Activated CD8-positive, alpha-beta memory T cell treated with anti-CD3 and anti-CD28 coated beads, Interleukin-2, amount 10 ng/mL, durations not matched to agents 7 days and 5 days (primary cell): ENCODE data around the gene TMEM94. TPM values are rescaled to one million over a fixed set of nuclear protein-coding genes. Genes with fewer than 3 reads are reported as not detected.

ENCODE experiments used
- ATAC-seq: fragments of 150-1000 bp; cut with Tn5 transposase; one replicate; pipeline ENCODE4 v1.10.0; 2021; ENCODE audit warnings: moderate library complexity
- CTCF ChIA-PET: fragments of 350-600 bp; sonication (Branson Sonifier 250); formaldehyde crosslinking; loops from one replicate; lab custom pipeline; 2021; ENCODE audit warnings: antibody characterized with exemption; lab: Charles Lee
- DNase-seq: peaks from one replicate; pipeline ENCODE4 v3.0.0-alpha.2; 2020
- H3K27ac Mint-ChIP-seq: one replicate; pipeline ENCODE4 v1.8.0; 2021; ENCODE audit warnings: mild to moderate bottlenecking, mixed read lengths
- H3K27me3 Mint-ChIP-seq: one replicate; pipeline ENCODE4 v1.8.0; 2021; ENCODE audit warnings: mixed read lengths
- H3K36me3 Mint-ChIP-seq: one replicate; pipeline ENCODE4 v1.8.0; 2021; ENCODE audit warnings: mild to moderate bottlenecking, mixed read lengths
- H3K4me1 Mint-ChIP-seq: one replicate; pipeline ENCODE4 v1.8.0; 2021; ENCODE audit warnings: mixed read lengths
- H3K4me3 Mint-ChIP-seq: one replicate; pipeline ENCODE4 v1.8.0; 2021; ENCODE audit warnings: mild to moderate bottlenecking, moderate library complexity, mixed read lengths
- H3K9me3 Mint-ChIP-seq: one replicate; pipeline ENCODE4 v1.8.0; 2022; ENCODE audit warnings: low read depth, mixed read lengths
- microRNA-seq: library from miRNA; unstranded; fragments of <30 nt; microRNA quantifications from one replicate; pipeline ENCODE4 v1.2.0, GENCODE V29; 2022
- total RNA-seq, 2 experiments: library from RNA; stranded (reverse); gene quantifications; one replicate each; pipeline ENCODE4 v1.2.3, GENCODE V29; 2021

TMEM94 gene
- total RNA-seq, 2 experiments from 2014 or later: 83.7 to 106 TPM

DNA sequence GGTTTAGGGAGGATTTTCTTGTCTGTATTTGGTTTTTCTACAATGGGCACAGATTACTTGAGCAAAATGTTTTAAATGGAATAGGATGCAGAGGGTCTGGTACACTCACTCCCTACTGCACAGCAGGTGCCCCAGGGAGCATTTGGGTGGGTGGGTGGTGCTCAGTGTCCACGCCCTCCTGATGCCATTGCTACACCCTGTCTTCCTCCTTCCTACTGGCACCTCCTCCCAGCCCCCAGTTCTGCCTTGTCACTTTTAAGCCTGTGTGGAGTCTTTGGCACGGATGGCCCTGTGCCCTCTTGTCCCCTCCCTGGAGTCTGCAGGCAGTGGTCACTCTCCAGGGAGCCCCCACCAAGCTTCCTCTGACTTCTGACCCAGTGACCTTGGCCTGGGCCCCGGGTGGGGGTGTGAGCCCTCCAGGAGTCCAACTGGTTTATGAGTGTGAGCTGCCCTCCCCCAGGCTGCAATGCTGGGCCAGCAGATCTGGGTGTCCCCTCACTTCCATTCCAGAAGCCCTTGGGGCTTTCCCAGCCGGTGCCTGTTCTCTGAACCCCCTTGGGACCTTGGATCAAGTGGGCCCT, 84.6 kb downstream of the TMEM94 start:
- ATAC-seq: no peak
- H3K4me1 Mint-ChIP-seq: peaks cover 3% of the 10 kb centered on the region

DNA sequence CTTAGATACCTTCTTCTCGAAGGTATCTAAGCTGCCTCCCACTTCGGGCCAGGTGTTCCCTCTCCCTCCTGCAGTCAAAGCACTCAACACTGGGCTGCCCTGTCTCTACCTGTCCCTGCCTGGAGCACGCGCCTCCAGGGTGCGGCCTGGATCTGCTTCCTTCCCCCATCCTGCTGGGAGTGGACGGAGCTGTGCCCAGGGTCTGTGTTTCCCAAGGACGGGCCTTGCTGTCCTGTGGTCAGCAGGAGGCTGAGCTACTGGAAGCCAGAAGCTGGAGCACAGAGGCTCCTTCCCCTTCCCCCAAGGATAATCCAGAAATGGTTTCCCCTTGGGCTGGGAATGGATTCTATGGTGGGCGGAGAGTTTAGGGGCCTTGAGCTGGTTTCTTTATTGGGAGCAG, 85.8 kb downstream of the TMEM94 start:
- no peaks in the 10 kb centered on the region for H3K36me3 Mint-ChIP-seq
- H3K27ac Mint-ChIP-seq: no peak overlapping the region
- no peaks in the 10 kb centered on the region for H3K9me3 Mint-ChIP-seq
- H3K27me3 Mint-ChIP-seq: no peaks in the 10 kb centered on the region
- H3K4me3 Mint-ChIP-seq: no peak overlapping the region
- DNase-seq (no peak), ATAC-seq (no peak)
- CTCF ChIA-PET: interaction anchor here (1.7 kb wide), 1 partner anchor 26 kb away, joined by 5 read pairs; the partner anchor contains the start of gene TSEN54
- H3K4me1 Mint-ChIP-seq: no peaks in the 10 kb centered on the region

More for the DNA sequence above, 84.6 kb downstream of the TMEM94 start:
- CTCF ChIA-PET: no interaction called here
- H3K27ac Mint-ChIP-seq: no peak overlapping the region
- H3K9me3 Mint-ChIP-seq: no peaks in the 10 kb centered on the region
- DNase-seq: no peak
- no peaks in the 10 kb centered on the region for H3K36me3 Mint-ChIP-seq
- H3K27me3 Mint-ChIP-seq: no peaks in the 10 kb centered on the region
- no peak overlapping the region for H3K4me3 Mint-ChIP-seq

DNA sequence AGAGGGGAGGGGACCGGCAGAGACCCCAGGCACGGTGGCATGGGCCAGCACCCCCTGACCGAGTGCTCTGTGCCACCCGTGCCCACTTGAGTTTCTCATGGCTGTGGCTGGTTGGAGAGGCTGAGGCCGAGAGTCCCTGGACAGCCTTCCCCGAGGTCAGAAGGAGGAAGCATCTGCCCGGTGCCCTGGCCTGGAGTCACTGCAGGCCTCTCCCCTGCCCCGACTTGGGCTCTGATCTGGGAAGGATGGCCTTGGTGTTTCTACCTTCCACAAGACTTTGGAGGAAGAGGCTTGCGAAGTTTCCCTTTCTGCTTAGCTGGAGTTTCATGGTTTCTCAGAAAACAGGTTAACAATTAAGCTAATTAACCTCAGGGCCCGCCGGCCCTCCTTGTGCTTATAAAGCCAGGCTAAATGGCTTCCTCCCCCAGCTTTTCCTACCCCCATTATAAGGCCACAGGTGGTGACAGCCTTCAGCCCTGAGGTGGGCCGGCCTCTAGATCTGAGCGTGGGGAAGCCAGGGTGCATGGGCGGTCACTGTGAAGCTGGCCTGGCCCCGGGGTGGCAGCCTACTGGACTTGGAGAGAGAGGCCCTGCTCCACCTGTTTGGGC, 86.4 kb downstream of the TMEM94 start:
- DNase-seq (no peak), ATAC-seq (no peak)
- Mint-ChIP-seq H3K4me1 (no peaks in the 10 kb centered on the region), H3K4me3 (no peak overlapping the region), H3K27ac (no peak overlapping the region), H3K36me3 (no peaks in the 10 kb centered on the region), H3K27me3 (no peaks in the 10 kb centered on the region), H3K9me3 (no peaks in the 10 kb centered on the region)
- CTCF ChIA-PET: interaction anchor here (1.1 to 1.7 kb wide), 2 partner anchors 26 to 205 kb away, joined by 4 to 5 read pairs; partner anchors contain the start of gene TSEN54

DNA sequence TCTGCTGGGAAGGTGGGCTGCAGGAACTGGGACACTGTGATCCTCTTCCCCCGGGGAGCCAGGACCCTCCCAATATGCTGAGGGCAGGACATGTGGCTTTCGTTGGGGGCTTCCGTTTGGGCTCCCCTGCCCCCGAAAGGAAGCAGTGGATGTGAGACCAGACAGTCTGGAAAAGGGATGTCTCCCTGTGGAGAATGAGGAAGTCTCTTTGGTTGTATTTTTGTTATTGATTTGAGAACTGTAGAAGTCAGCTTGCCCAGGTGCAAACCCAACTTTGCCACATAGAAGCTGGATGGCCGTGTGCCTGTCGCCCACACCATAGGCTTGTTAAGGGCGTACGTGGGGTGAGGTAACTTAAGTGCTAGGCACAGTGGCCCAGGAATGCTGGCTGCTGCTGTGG, 87.8 kb downstream of the TMEM94 start:
- Mint-ChIP-seq H3K4me1 (peaks cover 4% of the 10 kb centered on the region), H3K4me3 (no peak overlapping the region), H3K27ac (no peak overlapping the region), H3K36me3 (no peaks in the 10 kb centered on the region), H3K27me3 (no peaks in the 10 kb centered on the region), H3K9me3 (no peaks in the 10 kb centered on the region)
- ATAC-seq (no peak), DNase-seq (no peak)
- CTCF ChIA-PET: interaction anchor here (1.7 kb wide), 1 partner anchor 28 kb away, joined by 5 read pairs; the partner anchor contains the start of gene TSEN54

DNA sequence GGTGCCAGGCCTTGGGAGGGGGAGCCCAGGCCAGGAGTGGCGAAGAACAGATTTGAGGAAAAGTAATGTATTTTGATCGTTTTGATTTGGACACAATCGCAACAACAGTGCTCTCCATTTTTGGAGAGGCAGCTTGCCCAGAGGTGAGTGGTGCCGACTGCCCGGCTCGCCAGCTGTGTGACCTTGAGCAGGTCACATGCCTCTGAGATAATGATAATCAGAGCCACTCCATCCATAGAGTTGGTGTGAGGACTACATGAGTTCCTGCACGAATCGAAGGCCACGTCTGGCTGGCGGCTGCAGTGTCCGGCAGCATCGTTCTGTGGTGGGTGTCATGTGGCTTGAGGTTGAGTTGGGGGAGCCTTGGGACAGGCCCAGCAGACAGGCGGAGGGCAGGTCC, 89.7 kb downstream of the TMEM94 start:
- CTCF ChIA-PET: no interaction called here
- H3K4me3 Mint-ChIP-seq: no peak overlapping the region
- ATAC-seq (no peak), DNase-seq (no peak)
- no peaks in the 10 kb centered on the region for H3K27me3 Mint-ChIP-seq
- peaks cover 4% of the 10 kb centered on the region for H3K4me1 Mint-ChIP-seq
- H3K36me3 Mint-ChIP-seq: no peaks in the 10 kb centered on the region
- H3K9me3 Mint-ChIP-seq: no peaks in the 10 kb centered on the region
- no peak overlapping the region for H3K27ac Mint-ChIP-seq

DNA sequence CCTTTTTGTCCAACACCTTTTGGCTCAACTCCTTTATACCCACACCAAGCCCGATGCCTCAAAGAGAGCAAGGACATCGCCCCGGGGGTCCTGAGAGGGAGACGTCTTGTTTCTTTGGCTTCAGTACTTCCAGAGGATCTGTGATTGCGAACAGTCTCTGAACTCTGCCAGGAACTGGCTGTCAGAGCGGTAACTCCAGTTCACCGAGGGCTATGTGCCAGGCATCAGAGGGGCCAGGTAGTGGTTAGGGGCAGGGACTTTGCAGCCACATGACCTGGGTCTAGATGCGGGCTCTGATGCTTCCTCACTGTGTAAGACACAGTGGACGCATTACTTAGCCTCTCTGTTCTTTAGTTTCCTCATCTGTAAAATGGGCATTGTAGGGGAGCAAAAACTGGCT, 90.7 kb downstream of the TMEM94 start:
- Mint-ChIP-seq H3K27me3 (no peaks in the 10 kb centered on the region), H3K4me1 (peaks cover 4% of the 10 kb centered on the region), H3K9me3 (no peaks in the 10 kb centered on the region), H3K36me3 (no peaks in the 10 kb centered on the region), H3K4me3 (no peak overlapping the region), H3K27ac (no peak overlapping the region)
- DNase-seq (no peak), ATAC-seq (no peak)
- CTCF ChIA-PET: no interaction called here

DNA sequence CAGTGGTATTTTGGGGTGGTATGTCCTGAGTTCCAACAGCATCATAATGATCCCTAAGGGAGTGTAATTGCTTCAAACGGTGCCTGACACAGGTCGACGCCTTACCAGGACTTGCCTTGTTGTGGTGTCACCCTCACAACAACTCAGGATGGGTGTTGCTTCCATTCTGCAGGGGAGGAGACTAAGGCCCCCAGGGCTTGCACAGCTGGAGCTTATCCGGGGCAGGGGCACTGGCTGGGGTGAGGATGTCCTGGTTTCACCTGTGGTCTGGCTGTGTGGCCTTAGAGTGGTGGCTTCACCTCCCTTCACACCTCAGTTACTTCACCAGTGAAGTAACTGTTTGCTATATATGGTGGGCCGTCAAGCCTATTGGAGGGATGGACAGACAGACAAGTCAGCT, 92.4 kb downstream of the TMEM94 start:
- H3K27me3 Mint-ChIP-seq: no peaks in the 10 kb centered on the region
- CTCF ChIA-PET: no interaction called here
- H3K4me1 Mint-ChIP-seq: peaks cover 4% of the 10 kb centered on the region
- no peaks in the 10 kb centered on the region for H3K9me3 Mint-ChIP-seq
- H3K36me3 Mint-ChIP-seq: no peaks in the 10 kb centered on the region
- DNase-seq: no peak
- H3K27ac Mint-ChIP-seq: no peak overlapping the region
- peak; percentile 12 for ATAC-seq
- H3K4me3 Mint-ChIP-seq: no peak overlapping the region

Small RNAs within 50 kb of the gene (microRNA-seq; reads per million reads assigned to microRNA genes)
- gene MIR6785: 2.1 reads per million

Other genes with a start within 250 kb of the TMEM94 start
- 10 to 100 TPM; 84.6 to 90.2 TPM for gene GGA3, start 195.0 kb upstream of the TMEM94 start, total RNA-seq
- gene MRPS7, start 194.8 kb upstream of the TMEM94 start, total RNA-seq: 10 to 100 TPM; 49.5 to 56.9 TPM
- 10 to 100 TPM; 56.9 to 58.5 TPM for gene MIF4GD, start 185.4 kb upstream of the TMEM94 start, total RNA-seq
- 10 to 100 TPM; 46.3 to 66.4 TPM for gene SLC25A19, start 167.2 kb upstream of the TMEM94 start, total RNA-seq
- gene GRB2, start 51.0 kb upstream of the TMEM94 start, total RNA-seq: 100 to 1,000 TPM; 138 to 179 TPM
- 1 to 10 TPM; 2.3 to 4.5 TPM for gene CASKIN2, start 58.9 kb downstream of the TMEM94 start, total RNA-seq
- gene TSEN54, start 59.9 kb downstream of the TMEM94 start, total RNA-seq: 10 to 100 TPM; 92.0 to 97.7 TPM
- gene LLGL2, start 69.1 kb downstream of the TMEM94 start, total RNA-seq: 10 to 100 TPM; 15.7 to 30.5 TPM
- gene MYO15B, start 131.2 kb downstream of the TMEM94 start, total RNA-seq: 10 to 100 TPM; 12.4 to 25.6 TPM
- gene SMIM5, start 176.8 kb downstream of the TMEM94 start, total RNA-seq: under 1 TPM in 1 of 2 experiments, not detected in 1; 0.15 TPM
- gene RECQL5, start 210.5 kb downstream of the TMEM94 start, total RNA-seq: 10 to 100 TPM; 35.5 to 46.2 TPM
- 100 to 1,000 TPM in 1 of 2 experiments, 10 to 100 TPM in 1; 100.0 to 106 TPM for gene SAP30BP, start 210.7 kb downstream of the TMEM94 start, total RNA-seq